GM18870 (cell line): ENCODE results near the gene MMP15.

Experiments
- ATAC-seq: cut with Tn5 transposase; IDR thresholded peaks from one replicate; pipeline ENCODE4 v1.9.1; 2021; ENCODE audit warnings: moderate library complexity; ENCODE audit not compliant: unreplicated experiment

MMP15 gene

GRCh38 chr16:58034774-58035173 lies 9.2 kb downstream of the MMP15 start:
- no peak for ATAC-seq

GRCh38 chr16:58035356-58036170 lies 10.0 kb downstream of the MMP15 start:
- no peak for ATAC-seq

GRCh38 chr16:58036943-58037342 lies 11.4 kb downstream of the MMP15 start:
- ATAC-seq: no peak

GRCh38 chr16:58037365-58038057 lies 12.0 kb downstream of the MMP15 start:
- ATAC-seq: no peak

GRCh38 chr16:58038219-58038641 lies 12.7 kb downstream of the MMP15 start:
- no peak for ATAC-seq

- ATAC-seq: no peak
Measured at GRCh38 chr16:58039829-58040495, 14.4 kb downstream of the MMP15 start.

- no peak for ATAC-seq
Measured at GRCh38 chr16:58040496-58040846, 14.9 kb downstream of the MMP15 start.

- ATAC-seq: no peak
Measured at GRCh38 chr16:58040945-58041627, 15.5 kb downstream of the MMP15 start.

- ATAC-seq: no peak
Measured at GRCh38 chr16:58041628-58041955, 16.0 kb downstream of the MMP15 start.

- no peak for ATAC-seq
Measured at GRCh38 chr16:58042001-58042885, 16.7 kb downstream of the MMP15 start.

GRCh38 chr16:58042886-58043515 lies 17.4 kb downstream of the MMP15 start:
- no peak for ATAC-seq

- no peak for ATAC-seq
Measured at GRCh38 chr16:58043571-58044155, 18.1 kb downstream of the MMP15 start.

- no peak for ATAC-seq
Measured at GRCh38 chr16:58044266-58045019, 18.9 kb downstream of the MMP15 start.

- no peak for ATAC-seq
Measured at GRCh38 chr16:58045096-58045495, 19.5 kb downstream of the MMP15 start.

- ATAC-seq: no peak
Measured at GRCh38 chr16:58046054-58046881, 20.7 kb downstream of the MMP15 start.

GRCh38 chr16:58046936-58047335 lies 21.4 kb downstream of the MMP15 start:
- ATAC-seq: no peak

- no peak for ATAC-seq
Measured at GRCh38 chr16:58047557-58048348, 22.2 kb downstream of the MMP15 start.
